ENCODE results near the gene FBXW7.

Gene FBXW7

DNA sequence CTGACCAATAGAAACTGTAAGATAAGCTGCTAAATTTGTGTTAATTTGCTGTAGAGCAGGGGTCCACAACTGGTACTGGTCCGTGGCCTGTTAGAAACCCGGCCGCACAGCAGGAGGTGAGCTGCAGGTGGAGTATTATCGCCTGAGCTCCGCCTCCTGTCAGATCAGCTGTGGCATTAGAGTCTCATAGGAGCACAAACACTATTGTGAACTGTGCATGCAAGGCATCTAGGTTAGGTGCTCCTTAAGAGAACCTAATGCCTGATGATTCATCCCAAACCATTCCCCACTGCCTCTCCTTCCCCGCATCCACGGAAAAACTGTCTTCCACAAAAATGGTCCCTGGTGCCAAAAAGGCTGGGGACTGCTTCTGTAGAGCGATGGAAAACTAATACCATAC lies 19.7 kb downstream of the FBXW7 start:
- no peak overlapping the region for H3K4me3 ChIP-seq (ENCODE audit: low read depth, low read length)
- DNase-seq (ENCODE audit: low read depth): no peak
- no peak for TF ChIP-seq MAX (IDR thresholded peaks at IDR 0.05; ENCODE audit: low read depth, low read length)
- no peak for TF ChIP-seq MYC (IDR thresholded peaks at IDR 0.05; ENCODE audit: low read depth, low read length)
- no peak for TF ChIP-seq POLR2A (IDR thresholded peaks at IDR 0.05; ENCODE audit: extremely low read depth, insufficient read length)
- TF ChIP-seq, protein P1, sequence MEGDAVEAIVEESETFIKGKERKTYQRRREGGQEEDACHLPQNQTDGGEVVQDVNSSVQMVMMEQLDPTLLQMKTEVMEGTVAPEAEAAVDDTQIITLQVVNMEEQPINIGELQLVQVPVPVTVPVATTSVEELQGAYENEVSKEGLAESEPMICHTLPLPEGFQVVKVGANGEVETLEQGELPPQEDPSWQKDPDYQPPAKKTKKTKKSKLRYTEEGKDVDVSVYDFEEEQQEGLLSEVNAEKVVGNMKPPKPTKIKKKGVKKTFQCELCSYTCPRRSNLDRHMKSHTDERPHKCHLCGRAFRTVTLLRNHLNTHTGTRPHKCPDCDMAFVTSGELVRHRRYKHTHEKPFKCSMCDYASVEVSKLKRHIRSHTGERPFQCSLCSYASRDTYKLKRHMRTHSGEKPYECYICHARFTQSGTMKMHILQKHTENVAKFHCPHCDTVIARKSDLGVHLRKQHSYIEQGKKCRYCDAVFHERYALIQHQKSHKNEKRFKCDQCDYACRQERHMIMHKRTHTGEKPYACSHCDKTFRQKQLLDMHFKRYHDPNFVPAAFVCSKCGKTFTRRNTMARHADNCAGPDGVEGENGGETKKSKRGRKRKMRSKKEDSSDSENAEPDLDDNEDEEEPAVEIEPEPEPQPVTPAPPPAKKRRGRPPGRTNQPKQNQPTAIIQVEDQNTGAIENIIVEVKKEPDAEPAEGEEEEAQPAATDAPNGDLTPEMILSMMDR (IDR thresholded peaks at IDR 0.05; ENCODE audit: low read depth, low read length): no peak

DNA sequence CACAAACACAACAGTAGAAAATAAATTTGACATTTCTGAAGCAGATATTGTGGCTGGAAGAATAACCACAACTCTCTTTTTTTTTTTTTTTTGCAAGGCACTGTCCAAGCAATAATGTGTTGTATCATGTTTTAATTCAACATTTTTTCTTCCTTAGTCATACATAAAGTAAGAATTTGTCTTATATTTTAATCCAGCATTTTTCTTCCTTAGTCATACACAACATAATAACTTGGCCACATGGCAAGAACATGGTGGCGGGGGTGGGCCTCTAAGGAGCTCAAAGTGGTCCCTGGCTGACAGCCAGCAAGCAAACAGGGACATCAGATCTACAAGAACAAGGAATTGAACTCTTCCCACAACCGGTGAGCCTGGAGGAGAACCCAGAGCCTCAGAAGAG lies 20.2 kb downstream of the FBXW7 start:
- H3K4me3 ChIP-seq (ENCODE audit: low read depth, low read length): no peak overlapping the region
- DNase-seq (ENCODE audit: low read depth): no peak
- TF ChIP-seq MAX (IDR thresholded peaks at IDR 0.05; ENCODE audit: low read depth, low read length): no peak
- TF ChIP-seq POLR2A (IDR thresholded peaks at IDR 0.05; ENCODE audit: extremely low read depth, insufficient read length): no peak
- TF ChIP-seq, protein P1 (IDR thresholded peaks at IDR 0.05; ENCODE audit: low read depth, low read length): no peak
- no peak for TF ChIP-seq MYC (IDR thresholded peaks at IDR 0.05; ENCODE audit: low read depth, low read length)

DNA sequence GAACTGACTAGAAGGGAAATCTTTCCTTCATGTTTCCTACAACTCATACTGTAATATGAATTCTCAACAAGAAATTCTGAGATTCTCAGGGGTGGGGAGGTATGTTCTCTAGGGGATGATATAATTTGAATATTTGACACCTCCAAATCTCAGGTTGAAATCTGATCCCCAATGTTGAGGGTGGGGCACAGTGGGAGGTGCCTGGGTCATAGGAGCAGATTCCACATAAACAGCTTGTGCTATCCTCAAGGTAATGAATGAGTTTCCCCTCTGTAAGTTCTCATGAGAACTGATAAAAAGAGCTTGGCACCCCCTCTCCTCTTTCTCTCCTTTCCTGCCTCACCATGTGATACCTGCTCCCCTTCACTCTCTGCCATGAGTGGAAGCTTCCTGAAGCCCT lies 21.5 kb downstream of the FBXW7 start:
- no peak for DNase-seq (ENCODE audit: low read depth)
- no peak overlapping the region for H3K4me3 ChIP-seq (ENCODE audit: low read depth, low read length)
- TF ChIP-seq, protein P1 (IDR thresholded peaks at IDR 0.05; ENCODE audit: low read depth, low read length): no peak
- TF ChIP-seq MYC (IDR thresholded peaks at IDR 0.05; ENCODE audit: low read depth, low read length): no peak
- TF ChIP-seq POLR2A (IDR thresholded peaks at IDR 0.05; ENCODE audit: extremely low read depth, insufficient read length): no peak
- no peak for TF ChIP-seq MAX (IDR thresholded peaks at IDR 0.05; ENCODE audit: low read depth, low read length)

GRCh38 chr4:152513078-152513477 lies 22.8 kb downstream of the FBXW7 start:
- TF ChIP-seq MAX (IDR thresholded peaks at IDR 0.05; ENCODE audit: low read depth, low read length) (no peak), POLR2A (IDR thresholded peaks at IDR 0.05; ENCODE audit: extremely low read depth, insufficient read length) (no peak), MYC (IDR thresholded peaks at IDR 0.05; ENCODE audit: low read depth, low read length) (no peak)
- TF ChIP-seq, protein P1 (IDR thresholded peaks at IDR 0.05; ENCODE audit: low read depth, low read length): no peak
- no peak for DNase-seq (ENCODE audit: low read depth)
- no peak overlapping the region for H3K4me3 ChIP-seq (ENCODE audit: low read depth, low read length)

- TF ChIP-seq, protein P1 (IDR thresholded peaks at IDR 0.05; ENCODE audit: low read depth, low read length): no peak
- TF ChIP-seq MAX (IDR thresholded peaks at IDR 0.05; ENCODE audit: low read depth, low read length) (no peak), POLR2A (IDR thresholded peaks at IDR 0.05; ENCODE audit: extremely low read depth, insufficient read length) (no peak), MYC (IDR thresholded peaks at IDR 0.05; ENCODE audit: low read depth, low read length) (no peak)
- no peak overlapping the region for H3K4me3 ChIP-seq (ENCODE audit: low read depth, low read length)
- no peak for DNase-seq (ENCODE audit: low read depth)
Observed at GRCh38 chr4:152512483-152512882, 23.4 kb downstream of the FBXW7 start.

Data from NB4 (cell line).